IMR-90 (cell line): ENCODE measurements around the gene ETV6. TPM values are rescaled to one million over a fixed set of nuclear protein-coding genes. Genes with fewer than 3 reads are reported as not detected.
A peak's percentile ranks its signal among the peaks of the same experiment; 100 is the strongest.

Experiments
- ATAC-seq: fragments of 200-7000 bp; cut with Tn5 transposase; 2 replicates; pipeline ENCODE4 v1.9.1; 2020; ENCODE audit warnings: low read depth, mild to moderate bottlenecking, moderate library complexity
- BruUV-seq: library from RNA; stranded (reverse); fragments of 400-500 nt; replicated peaks from 2 replicates; lab custom pipeline; 2021; lab: Mats Ljungman, UMichigan
- CTCF ChIA-PET: fragments of 300-600 bp; formaldehyde crosslinking; extraction: SDS; loops from one replicate; lab custom pipeline; 2021; ENCODE audit warnings: antibody characterized with exemption; lab: Yijun Ruan, JAX
- POLR2A ChIA-PET: fragments of 300-600 bp; sonication (Branson Sonifier 250); formaldehyde crosslinking; loops from one replicate; lab custom pipeline; 2022; ENCODE audit warnings: antibody characterized with exemption; ENCODE audit not compliant: unreplicated experiment; lab: Charles Lee
- DNase-seq: peaks from one replicate; pipeline ENCODE4 v3.0.0; 2013
- H2AFZ ChIP-seq: replicated peaks from 2 replicates; pipeline ENCODE3; 2013; ENCODE audit warnings: low read length, mild to moderate bottlenecking; ENCODE audit not compliant: poor library complexity
- H2AK5ac ChIP-seq: 2 replicates; pipeline ENCODE4 v1.6.1; 2013; ENCODE audit warnings: low read depth, low read length, inconsistent platforms
- H2AK9ac ChIP-seq: replicated peaks from 2 replicates; pipeline ENCODE3; 2013; ENCODE audit warnings: mild to moderate bottlenecking, low read depth, low read length, moderate library complexity; ENCODE audit not compliant: poor library complexity
- H2BK120ac ChIP-seq: 2 replicates; pipeline ENCODE4 v1.6.1; 2013; ENCODE audit warnings: low read depth, low read length, inconsistent platforms
- H2BK15ac ChIP-seq: 3 replicates; pipeline ENCODE4 v1.6.1; 2013; ENCODE audit warnings: low read depth, low read length, inconsistent platforms
- H2BK20ac ChIP-seq: 2 replicates; pipeline ENCODE4 v1.6.1; 2013; ENCODE audit warnings: low read depth, mild to moderate bottlenecking, inconsistent platforms, low read length, moderate library complexity
- H2BK5ac ChIP-seq: 2 replicates; pipeline ENCODE4 v1.6.1; 2013; ENCODE audit warnings: mild to moderate bottlenecking, low read depth, low read length, inconsistent platforms; ENCODE audit not compliant: poor library complexity, severe bottlenecking
- H3K14ac ChIP-seq: replicated peaks from 2 replicates; pipeline ENCODE4 v1.6.1; 2013; ENCODE audit warnings: low read depth, low read length, inconsistent platforms
- H3K18ac ChIP-seq: 2 replicates; pipeline ENCODE4 v1.6.1; 2013; ENCODE audit warnings: low read depth, low read length, control low read depth
- H3K23ac ChIP-seq: 2 replicates; pipeline ENCODE4 v1.6.1; 2013; ENCODE audit warnings: low read depth, low read length, inconsistent platforms
- H3K27ac ChIP-seq: 2 replicates; pipeline ENCODE4 v1.5.1; 2013; ENCODE audit warnings: mild to moderate bottlenecking, control low read depth, low read length; ENCODE audit not compliant: insufficient read depth
- H3K27me3 ChIP-seq: 2 replicates; pipeline ENCODE4 v1.6.1; 2013; ENCODE audit warnings: low read length; ENCODE audit not compliant: control insufficient read depth, insufficient read depth
- H3K36me3 ChIP-seq: 2 replicates; pipeline ENCODE4 v1.6.1; 2013; ENCODE audit warnings: low read length, mixed read lengths; ENCODE audit not compliant: control insufficient read depth, insufficient read depth
- H3K4ac ChIP-seq: 2 replicates; pipeline ENCODE4 v1.6.1; 2013; ENCODE audit warnings: low read depth, low read length, inconsistent platforms
- H3K4me1 ChIP-seq: 2 replicates; pipeline ENCODE4 v1.6.1; 2013; ENCODE audit warnings: low read length, mixed read lengths; ENCODE audit not compliant: control insufficient read depth, insufficient read depth
- H3K4me2 ChIP-seq: 2 replicates; pipeline ENCODE4 v1.6.1; 2013; ENCODE audit warnings: low read depth, mild to moderate bottlenecking, control low read depth, low read length, moderate library complexity
- H3K4me3 ChIP-seq: 2 replicates; pipeline ENCODE4 v1.5.1; 2013; ENCODE audit warnings: low read depth, mild to moderate bottlenecking, control low read depth, low read length, moderate library complexity; ENCODE audit not compliant: insufficient read depth
- H3K56ac ChIP-seq: 2 replicates; pipeline ENCODE4 v1.6.1; 2013; ENCODE audit warnings: low read length, inconsistent platforms; ENCODE audit not compliant: insufficient read depth; ENCODE audit errors: extremely low read depth
- H3K79me1 ChIP-seq, 2 experiments: 2 replicates each; pipeline ENCODE4 v1.6.1; 2013; ENCODE audit warnings: low read length in 2 of 2, inconsistent platforms in 1 of 2, low read depth in 1 of 2
- H3K9ac ChIP-seq: 2 replicates; pipeline ENCODE4 v1.6.1; 2013; ENCODE audit warnings: low read depth, low read length, control low read depth
- H3K9me1 ChIP-seq: 2 replicates; pipeline ENCODE4 v1.6.1; 2013; ENCODE audit warnings: low read length, inconsistent platforms; ENCODE audit not compliant: insufficient read depth
- H3K9me3 ChIP-seq: 2 replicates; pipeline ENCODE4 v1.6.1; 2013; ENCODE audit warnings: low read length; ENCODE audit not compliant: control insufficient read depth, insufficient read depth
- H4K20me1 ChIP-seq: 2 replicates; pipeline ENCODE4 v1.6.1; 2013; ENCODE audit warnings: low read length, inconsistent platforms; ENCODE audit not compliant: insufficient read depth
- H4K5ac ChIP-seq: 2 replicates; pipeline ENCODE4 v1.6.1; 2013; ENCODE audit warnings: mild to moderate bottlenecking, low read depth, low read length, control low read depth
- H4K8ac ChIP-seq, 2 experiments: 2 replicates each; pipeline ENCODE4 v1.6.1; 2013; ENCODE audit warnings: low read depth in 2 of 2, low read length in 2 of 2, control low read depth in 1 of 2, inconsistent platforms in 1 of 2
- H4K91ac ChIP-seq: 2 replicates; pipeline ENCODE4 v1.6.1; 2013; ENCODE audit warnings: low read depth, low read length, inconsistent platforms; ENCODE audit not compliant: insufficient read depth
- BHLHE40 ChIP-seq: fragments of 150-350 bp; IDR thresholded peaks from 2 replicates; pipeline ENCODE4 v1.6.1; 2016; ENCODE audit warnings: mild to moderate bottlenecking, low read depth, low read length
- CHD1 ChIP-seq: IDR thresholded peaks from 2 replicates; pipeline ENCODE4 v1.6.1; 2012; ENCODE audit warnings: low read depth, low read length, improper control_type of control experiment
- FOS ChIP-seq: fragments of 150-350 bp; IDR thresholded peaks from 2 replicates; pipeline ENCODE4 v1.6.1; 2016; ENCODE audit warnings: low read depth, low read length
- MAFK ChIP-seq: IDR thresholded peaks from 2 replicates; pipeline ENCODE4 v1.6.1; 2012; ENCODE audit warnings: low read depth, low read length, improper control_type of control experiment
- POLR2A ChIP-seq: IDR thresholded peaks from 2 replicates; pipeline ENCODE4 v1.6.1; 2012; ENCODE audit warnings: mild to moderate bottlenecking, low read depth, low read length
- RAD21 ChIP-seq: IDR thresholded peaks from 2 replicates; pipeline ENCODE4 v1.6.1; 2012; ENCODE audit warnings: low read length, improper control_type of control experiment
- RCOR1 ChIP-seq: IDR thresholded peaks from 2 replicates; pipeline ENCODE4 v1.6.1; 2012; ENCODE audit warnings: mild to moderate bottlenecking, low read length, improper control_type of control experiment; ENCODE audit not compliant: insufficient replicate concordance
- RFX5 ChIP-seq: IDR thresholded peaks from 2 replicates; pipeline ENCODE4 v1.8.0; 2012; ENCODE audit warnings: low read depth, mild to moderate bottlenecking, low read length, moderate library complexity
- SMC3 ChIP-seq: fragments of 150-350 bp; IDR thresholded peaks from 2 replicates; pipeline ENCODE4 v1.6.1; 2016; ENCODE audit warnings: low read depth, mild to moderate bottlenecking, antibody characterized with exemption, low read length, moderate library complexity
- whole genome bisulfite sequencing, 2 experiments: methylation state at CpG; one replicate each; pipeline versions ENCODE4 v1.1.5 to v1.1.7; 2013; ENCODE audit warnings: missing lambda C conversion rate in 2 of 2; ENCODE audit not compliant: insufficient read length in 1 of 2; ENCODE audit errors: extremely low coverage in 2 of 2; 5-methylcytosine and 5-hydroxymethylcytosine counted together
- dilution Hi-C: fragments of 300-500 bp; cut with HindIII; formaldehyde crosslinking; loops from one replicate; pipeline ENCODE4 v1.14.3; 2018; ENCODE audit warnings: low sequenced_read_pairs; ENCODE audit not compliant: unreplicated experiment
- in situ Hi-C: fragments of 300-500 bp; cut with MboI; formaldehyde crosslinking; loops from 3 replicates; pipeline ENCODE4 v1.14.3; 2019; ENCODE audit warnings: low sequenced_read_pairs, inconsistent platforms, mixed read lengths
- intact Hi-C: fragments of 100-400 bp; cut with micrococcal nuclease; formaldehyde crosslinking; loops from 2 replicates; pipeline ENCODE4 v1.10.0; 2022
- polyA plus RNA-seq, 3 experiments: library from polyadenylated mRNA; depleted of rRNA; stranded (reverse); fragments of >200 nt; gene quantifications; 2 replicates each; pipeline ENCODE4 v1.2.3, GENCODE V29; 2012; ENCODE audit warnings: low replicate concordance in 1 of 3
- total RNA-seq: library from RNA; depleted of rRNA; stranded (reverse); fragments of >200 nt; gene quantifications from 2 replicates; pipeline ENCODE4 v1.2.3, GENCODE V29; 2012
- TF ChIP-seq, protein P1 (sequence below): conservative IDR thresholded peaks from 2 replicates; pipeline ENCODE4 v1.5.1; 2012; ENCODE audit warnings: mild to moderate bottlenecking, low read depth, low read length, improper control_type of control experiment
- TF ChIP-seq, protein P2 (sequence below): fragments of 150-350 bp; IDR thresholded peaks from 2 replicates; pipeline ENCODE4 v1.6.1; 2017; ENCODE audit warnings: mild to moderate bottlenecking, antibody characterized with exemption, low read length, low read depth
- TF ChIP-seq, protein P3 (sequence below): fragments of 150-350 bp; IDR thresholded peaks from 2 replicates; pipeline ENCODE4 v1.6.1; 2016; ENCODE audit warnings: low read depth, mild to moderate bottlenecking, low read length, moderate library complexity, borderline replicate concordance

The ETV6 gene
- total and polyA plus RNA-seq, 2 of the 4 experiments (the other 2 are of a cell fraction) = 8.4 to 9.9 TPM

DNA sequence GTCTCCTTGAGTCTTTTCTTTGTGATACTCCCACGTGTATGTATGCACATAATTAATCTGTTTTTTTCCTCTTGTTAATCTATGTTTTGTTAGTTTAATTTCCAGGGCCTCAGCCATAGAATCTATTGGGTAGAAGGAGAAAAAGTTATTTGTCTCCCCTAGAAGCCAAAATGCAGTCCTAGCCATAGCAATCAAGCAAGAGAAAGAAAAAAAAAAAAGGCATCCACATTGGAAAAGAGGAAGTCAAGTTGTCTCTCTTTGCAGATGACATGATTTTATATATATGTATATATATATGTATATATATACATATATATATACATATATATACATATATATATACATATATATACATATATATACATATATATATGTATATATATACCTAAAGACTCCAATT lies 25.4 kb upstream of the ETV6 start:
- intact Hi-C loops = loop anchor here (5.0 kb wide), 1 partner anchor 42 kb away; no protein-coding TSS in a partner anchor
- H2BK20ac ChIP-seq = no peak overlapping the region
- no peak overlapping the region for H3K14ac ChIP-seq
- no peak overlapping the region for H4K8ac ChIP-seq
- no peak overlapping the region for H3K23ac ChIP-seq
- H3K9me3 ChIP-seq = no peaks in the 10 kb centered on the region
- H3K56ac ChIP-seq = no peak overlapping the region
- H3K4ac ChIP-seq = no peak overlapping the region
- no peak overlapping the region for H3K9ac ChIP-seq
- no peaks in the 10 kb centered on the region for H3K36me3 ChIP-seq
- POLR2A ChIA-PET = no interaction called here
- H4K20me1 ChIP-seq = no peaks in the 10 kb centered on the region
- no peak overlapping the region for H2AK9ac ChIP-seq
- peaks cover 4% of the 10 kb centered on the region; the same call in 1 of the 2 replicates for H3K9me1 ChIP-seq
- no CpG with 5 or more reads among the region's 1 CpG for WGBS, 2 experiments
- H2AK5ac ChIP-seq = no peak overlapping the region
- no peak overlapping the region for H3K4me2 ChIP-seq
- H3K27ac ChIP-seq = no peak overlapping the region
- no peak overlapping the region for H4K91ac ChIP-seq
- H2AFZ ChIP-seq = no peak overlapping the region
- no peak for ATAC-seq
- no peak overlapping the region for H4K5ac ChIP-seq
- H3K18ac ChIP-seq = peak overlapping the region; percentile 54; the same call in 1 of the 2 replicates
- H3K79me1 ChIP-seq = no peaks in the 10 kb centered on the region
- peaks cover 3% of the 10 kb centered on the region for H3K4me1 ChIP-seq
- H3K27me3 ChIP-seq = no peaks in the 10 kb centered on the region
- BruUV-seq = no TSS peak
- in situ Hi-C loops = no loop called here
- dilution Hi-C loops = no loop called here
- TF ChIP-seq RAD21 (no peak), SMC3 (no peak), RFX5 (no peak), RCOR1 (no peak), MAFK (no peak), FOS (no peak), BHLHE40 (no peak), POLR2A (no peak), CHD1 (no peak)
- TF ChIP-seq, protein P1, sequence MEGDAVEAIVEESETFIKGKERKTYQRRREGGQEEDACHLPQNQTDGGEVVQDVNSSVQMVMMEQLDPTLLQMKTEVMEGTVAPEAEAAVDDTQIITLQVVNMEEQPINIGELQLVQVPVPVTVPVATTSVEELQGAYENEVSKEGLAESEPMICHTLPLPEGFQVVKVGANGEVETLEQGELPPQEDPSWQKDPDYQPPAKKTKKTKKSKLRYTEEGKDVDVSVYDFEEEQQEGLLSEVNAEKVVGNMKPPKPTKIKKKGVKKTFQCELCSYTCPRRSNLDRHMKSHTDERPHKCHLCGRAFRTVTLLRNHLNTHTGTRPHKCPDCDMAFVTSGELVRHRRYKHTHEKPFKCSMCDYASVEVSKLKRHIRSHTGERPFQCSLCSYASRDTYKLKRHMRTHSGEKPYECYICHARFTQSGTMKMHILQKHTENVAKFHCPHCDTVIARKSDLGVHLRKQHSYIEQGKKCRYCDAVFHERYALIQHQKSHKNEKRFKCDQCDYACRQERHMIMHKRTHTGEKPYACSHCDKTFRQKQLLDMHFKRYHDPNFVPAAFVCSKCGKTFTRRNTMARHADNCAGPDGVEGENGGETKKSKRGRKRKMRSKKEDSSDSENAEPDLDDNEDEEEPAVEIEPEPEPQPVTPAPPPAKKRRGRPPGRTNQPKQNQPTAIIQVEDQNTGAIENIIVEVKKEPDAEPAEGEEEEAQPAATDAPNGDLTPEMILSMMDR = no peak
- TF ChIP-seq, protein P2, sequence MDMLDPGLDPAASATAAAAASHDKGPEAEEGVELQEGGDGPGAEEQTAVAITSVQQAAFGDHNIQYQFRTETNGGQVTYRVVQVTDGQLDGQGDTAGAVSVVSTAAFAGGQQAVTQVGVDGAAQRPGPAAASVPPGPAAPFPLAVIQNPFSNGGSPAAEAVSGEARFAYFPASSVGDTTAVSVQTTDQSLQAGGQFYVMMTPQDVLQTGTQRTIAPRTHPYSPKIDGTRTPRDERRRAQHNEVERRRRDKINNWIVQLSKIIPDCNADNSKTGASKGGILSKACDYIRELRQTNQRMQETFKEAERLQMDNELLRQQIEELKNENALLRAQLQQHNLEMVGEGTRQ = no peak
- TF ChIP-seq, protein P3, sequence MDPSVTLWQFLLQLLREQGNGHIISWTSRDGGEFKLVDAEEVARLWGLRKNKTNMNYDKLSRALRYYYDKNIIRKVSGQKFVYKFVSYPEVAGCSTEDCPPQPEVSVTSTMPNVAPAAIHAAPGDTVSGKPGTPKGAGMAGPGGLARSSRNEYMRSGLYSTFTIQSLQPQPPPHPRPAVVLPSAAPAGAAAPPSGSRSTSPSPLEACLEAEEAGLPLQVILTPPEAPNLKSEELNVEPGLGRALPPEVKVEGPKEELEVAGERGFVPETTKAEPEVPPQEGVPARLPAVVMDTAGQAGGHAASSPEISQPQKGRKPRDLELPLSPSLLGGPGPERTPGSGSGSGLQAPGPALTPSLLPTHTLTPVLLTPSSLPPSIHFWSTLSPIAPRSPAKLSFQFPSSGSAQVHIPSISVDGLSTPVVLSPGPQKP = no peak
- H2BK5ac ChIP-seq = peak overlapping the region; percentile 39
- no peak overlapping the region for H2BK120ac ChIP-seq
- H3K4me3 ChIP-seq = no peak overlapping the region
- DNase-seq = no peak
- H2BK15ac ChIP-seq = no peak overlapping the region
- CTCF ChIA-PET = interaction anchor here (1.6 kb wide), 1 partner anchor 409 kb away, joined by 4 read pairs; no protein-coding TSS in a partner anchor
